Kidney epithelial cell (primary cell): ENCODE results near the gene TRIM44. TPM values are rescaled to one million over a fixed set of nuclear protein-coding genes. Genes with fewer than 3 reads are reported as not detected.

ENCODE experiments used
- DNase-seq: peaks from one replicate; pipeline ENCODE4 v3.0.0-alpha.2; 2010; ENCODE audit warnings: low read depth
- H3K27me3 ChIP-seq: 2 replicates; pipeline ENCODE4 v1.6.0; 2011; ENCODE audit warnings: low read length; ENCODE audit not compliant: control insufficient read depth, insufficient read depth
- H3K36me3 ChIP-seq: 2 replicates; pipeline ENCODE4 v1.5.1; 2011; ENCODE audit warnings: low read length; ENCODE audit not compliant: control insufficient read depth, insufficient read depth
- H3K4me3 ChIP-seq: 2 replicates; pipeline ENCODE4 v1.5.1; 2011; ENCODE audit warnings: low read depth, mild to moderate bottlenecking, control low read depth, low read length
- CTCF ChIP-seq: IDR thresholded peaks from 2 replicates; pipeline ENCODE4 v1.5.1; 2011; ENCODE audit warnings: mild to moderate bottlenecking, moderate library complexity, low read length, control low read depth, inconsistent platforms; ENCODE audit not compliant: insufficient read depth, poor library complexity, severe bottlenecking
- total RNA-seq: library from RNA; depleted of rRNA; stranded (reverse); fragments of >200 nt; gene quantifications from 2 replicates; pipeline ENCODE4 v1.2.3, GENCODE V29; 2015

The TRIM44 gene
- total RNA-seq, 1 donor from 2014 or later, result 40.9 TPM

GRCh38 chr11:35671396-35672127 lies 9.0 kb downstream of the TRIM44 start:
- TF ChIP-seq CTCF, result no peak
- H3K36me3 ChIP-seq, result no peaks in the 10 kb centered on the region
- H3K4me3 ChIP-seq, result no peak overlapping the region
- no peak for DNase-seq
- H3K27me3 ChIP-seq, result no peaks in the 10 kb centered on the region

GRCh38 chr11:35672608-35673007 lies 10.0 kb downstream of the TRIM44 start:
- Histone ChIP-seq H3K4me3 (no peak overlapping the region), H3K27me3 (no peaks in the 10 kb centered on the region), H3K36me3 (no peaks in the 10 kb centered on the region)
- no peak for TF ChIP-seq CTCF
- no peak for DNase-seq

GRCh38 chr11:35675901-35676610 lies 13.5 kb downstream of the TRIM44 start:
- no peak for TF ChIP-seq CTCF
- Histone ChIP-seq H3K27me3 (no peaks in the 10 kb centered on the region), H3K36me3 (no peaks in the 10 kb centered on the region), H3K4me3 (no peak overlapping the region)
- no peak for DNase-seq

- DNase-seq, result no peak
- H3K4me3 ChIP-seq, result no peak overlapping the region
- no peaks in the 10 kb centered on the region for H3K27me3 ChIP-seq
- TF ChIP-seq CTCF, result no peak
- no peaks in the 10 kb centered on the region for H3K36me3 ChIP-seq
These were observed 14.0 kb downstream of the TRIM44 start for GRCh38 chr11:35676611-35676965.

GRCh38 chr11:35677904-35678303 lies 15.3 kb downstream of the TRIM44 start:
- no peak for DNase-seq

More at GRCh38 chr11:35677904-35678303, 15.3 kb downstream of the TRIM44 start:
- no peak for TF ChIP-seq CTCF
- Histone ChIP-seq H3K4me3 (no peak overlapping the region), H3K36me3 (no peaks in the 10 kb centered on the region), H3K27me3 (no peaks in the 10 kb centered on the region)
